ENCODE results near the gene PCDHA1.
"Not testable (repeated sequence)": the region's sequence is repeated elsewhere in the genome, so short reads cannot be mapped to it uniquely, and the experiment has no call there.

PCDHA1 gene

GRCh38 chr5:140840978-140841962 lies 55.3 kb downstream of the PCDHA1 start, which contains the start of gene PCDHA8:
TSS of gene PCDHA8 (plus strand) at chr5:140841187. CDS start at chr5:140841322, 135 bp downstream.
- H3K27me3 Mint-ChIP-seq (ENCODE audit: low read depth): no peaks in the 10 kb centered on the region
- no peak within 1 kb of the TSS for H3K4me3 Mint-ChIP-seq
- no peaks in the 10 kb centered on the region for H3K4me1 Mint-ChIP-seq
- TF ChIP-seq, protein P1, sequence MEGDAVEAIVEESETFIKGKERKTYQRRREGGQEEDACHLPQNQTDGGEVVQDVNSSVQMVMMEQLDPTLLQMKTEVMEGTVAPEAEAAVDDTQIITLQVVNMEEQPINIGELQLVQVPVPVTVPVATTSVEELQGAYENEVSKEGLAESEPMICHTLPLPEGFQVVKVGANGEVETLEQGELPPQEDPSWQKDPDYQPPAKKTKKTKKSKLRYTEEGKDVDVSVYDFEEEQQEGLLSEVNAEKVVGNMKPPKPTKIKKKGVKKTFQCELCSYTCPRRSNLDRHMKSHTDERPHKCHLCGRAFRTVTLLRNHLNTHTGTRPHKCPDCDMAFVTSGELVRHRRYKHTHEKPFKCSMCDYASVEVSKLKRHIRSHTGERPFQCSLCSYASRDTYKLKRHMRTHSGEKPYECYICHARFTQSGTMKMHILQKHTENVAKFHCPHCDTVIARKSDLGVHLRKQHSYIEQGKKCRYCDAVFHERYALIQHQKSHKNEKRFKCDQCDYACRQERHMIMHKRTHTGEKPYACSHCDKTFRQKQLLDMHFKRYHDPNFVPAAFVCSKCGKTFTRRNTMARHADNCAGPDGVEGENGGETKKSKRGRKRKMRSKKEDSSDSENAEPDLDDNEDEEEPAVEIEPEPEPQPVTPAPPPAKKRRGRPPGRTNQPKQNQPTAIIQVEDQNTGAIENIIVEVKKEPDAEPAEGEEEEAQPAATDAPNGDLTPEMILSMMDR (IDR thresholded peaks at IDR 0.05; ENCODE audit: unreplicated experiment in 3 of 3): no peak
- H3K36me3 Mint-ChIP-seq (ENCODE audit: low read depth): peaks cover 84% of the 10 kb centered on the region
- no peak within 1 kb of the TSS for H3K27ac Mint-ChIP-seq
- peaks cover 48% of the 10 kb centered on the region for H3K9me3 Mint-ChIP-seq

GRCh38 chr5:140842798-140843733 lies 57.1 kb downstream of the PCDHA1 start:
- TF ChIP-seq, protein P1 (IDR thresholded peaks at IDR 0.05; ENCODE audit: unreplicated experiment in 3 of 3): no peak
- Mint-ChIP-seq H3K36me3 (ENCODE audit: low read depth) (peaks cover 86% of the 10 kb centered on the region), H3K4me1 (no peaks in the 10 kb centered on the region), H3K27me3 (ENCODE audit: low read depth) (no peaks in the 10 kb centered on the region), H3K4me3 (no peak overlapping the region), H3K27ac (no peak overlapping the region), H3K9me3 (peaks cover 56% of the 10 kb centered on the region)

DNA sequence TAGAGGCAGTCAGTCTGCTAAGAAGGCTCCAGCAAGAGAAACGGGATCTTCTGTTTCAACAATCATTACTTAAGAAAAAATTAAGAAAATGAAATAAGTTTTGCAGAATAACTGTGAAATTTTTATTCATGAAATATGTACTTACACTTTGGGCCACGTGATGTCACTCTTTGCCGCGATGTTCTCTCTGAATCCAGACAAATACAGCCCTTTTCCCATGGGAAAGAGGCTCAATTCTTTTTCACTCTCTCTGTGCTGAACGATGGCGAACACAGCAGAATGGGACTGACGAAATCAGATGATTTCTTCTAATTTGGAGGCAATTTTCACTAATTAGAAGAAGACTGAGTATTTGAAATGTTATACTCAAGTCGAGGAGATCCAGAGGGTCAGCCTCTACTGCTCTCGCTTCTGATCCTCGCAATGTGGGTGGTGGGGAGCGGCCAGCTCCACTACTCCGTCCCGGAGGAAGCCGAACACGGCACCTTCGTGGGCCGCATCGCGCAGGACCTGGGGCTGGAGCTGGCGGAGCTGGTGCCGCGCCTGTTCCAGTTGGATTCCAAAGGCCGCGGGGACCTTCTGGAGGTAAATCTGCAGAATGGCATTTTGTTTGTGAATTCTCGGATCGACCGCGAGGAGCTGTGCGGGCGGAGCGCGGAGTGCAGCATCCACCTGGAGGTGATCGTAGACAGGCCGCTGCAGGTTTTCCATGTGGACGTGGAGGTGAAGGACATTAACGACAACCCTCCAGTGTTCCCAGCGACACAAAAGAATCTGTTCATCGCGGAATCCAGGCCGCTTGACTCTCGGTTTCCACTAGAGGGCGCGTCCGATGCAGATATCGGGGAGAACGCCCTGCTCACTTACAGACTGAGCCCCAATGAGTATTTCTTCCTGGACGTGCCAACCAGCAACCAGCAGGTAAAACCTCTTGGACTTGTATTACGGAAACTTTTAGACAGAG lies 62.5 kb downstream of the PCDHA1 start, which contains the start of gene PCDHA9:
PCDHA9 (plus strand) TSS at position 244 of the 964 bp plus-strand sequence; CDS start at position 358, 114 bp downstream.
- peaks cover 78% of the 10 kb centered on the region for H3K36me3 Mint-ChIP-seq (ENCODE audit: low read depth)
- H3K4me3 Mint-ChIP-seq; H3K27ac Mint-ChIP-seq; H3K27me3 Mint-ChIP-seq (ENCODE audit: low read depth); H3K4me1 Mint-ChIP-seq: not testable (repeated sequence)
- peaks cover 54% of the 10 kb centered on the region for H3K9me3 Mint-ChIP-seq

DNA sequence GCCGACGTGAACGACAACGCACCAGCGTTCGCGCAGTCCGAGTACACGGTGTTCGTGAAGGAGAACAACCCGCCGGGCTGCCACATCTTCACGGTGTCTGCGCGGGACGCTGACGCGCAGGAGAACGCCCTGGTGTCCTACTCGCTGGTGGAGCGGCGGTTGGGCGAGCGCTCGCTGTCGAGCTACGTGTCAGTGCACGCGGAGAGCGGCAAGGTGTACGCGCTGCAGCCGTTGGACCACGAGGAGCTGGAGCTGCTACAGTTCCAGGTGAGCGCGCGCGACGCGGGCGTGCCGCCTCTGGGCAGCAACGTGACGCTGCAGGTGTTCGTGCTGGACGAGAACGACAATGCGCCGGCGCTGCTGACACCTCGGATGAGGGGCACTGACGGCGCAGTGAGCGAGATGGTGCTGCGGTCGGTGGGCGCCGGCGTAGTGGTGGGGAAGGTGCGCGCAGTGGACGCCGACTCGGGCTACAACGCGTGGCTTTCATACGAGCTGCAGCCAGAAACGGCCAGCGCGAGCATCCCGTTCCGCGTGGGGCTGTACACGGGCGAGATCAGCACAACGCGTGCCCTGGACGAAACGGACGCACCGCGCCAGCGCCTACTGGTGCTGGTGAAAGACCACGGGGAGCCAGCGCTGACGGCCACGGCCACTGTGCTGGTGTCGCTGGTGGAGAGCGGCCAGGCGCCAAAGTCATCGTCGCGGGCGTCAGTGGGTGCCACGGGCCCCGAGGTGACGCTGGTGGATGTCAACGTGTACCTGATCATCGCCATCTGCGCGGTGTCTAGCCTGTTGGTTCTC lies 64.1 kb downstream of the PCDHA1 start:
- H3K27ac Mint-ChIP-seq; H3K4me1 Mint-ChIP-seq; H3K4me3 Mint-ChIP-seq; H3K27me3 Mint-ChIP-seq (ENCODE audit: low read depth): not testable (repeated sequence)
- Mint-ChIP-seq H3K9me3 (peaks cover 54% of the 10 kb centered on the region), H3K36me3 (ENCODE audit: low read depth) (peaks cover 73% of the 10 kb centered on the region)

- Mint-ChIP-seq H3K36me3 (ENCODE audit: low read depth) (peaks cover 85% of the 10 kb centered on the region), H3K27ac (peak within 1 kb of the TSS; percentile 58 to 94 (median 63)), H3K27me3 (ENCODE audit: low read depth) (no peaks in the 10 kb centered on the region), H3K4me1 (no peaks in the 10 kb centered on the region), H3K9me3 (peaks cover 61% of the 10 kb centered on the region), H3K4me3 (peak within 1 kb of the TSS; percentile 80 to 86 (median 82))
- TF ChIP-seq, protein P1 (IDR thresholded peaks at IDR 0.05; ENCODE audit: unreplicated experiment in 3 of 3): peak in 2 of 3 experiments; percentile 15 to 35
Measured at GRCh38 chr5:140855772-140856674, 70.1 kb downstream of the PCDHA1 start, which contains the start of gene PCDHA10. TSS of gene PCDHA10 (plus strand) at chr5:140855897. CDS start at chr5:140856049, 152 bp downstream.

All from nephron (organoid).